Osteoblast (primary cell): ENCODE data around the gene ASF1B. TPM values are rescaled to one million over a fixed set of nuclear protein-coding genes. Genes with fewer than 3 reads are reported as not detected.
A peak's percentile ranks its signal among the peaks of the same experiment; 100 is the strongest.

Source experiments
- DNase-seq: peaks from one replicate; pipeline ENCODE4 v3.0.0; 2011; ENCODE audit warnings: low spot score, mixed read lengths; ENCODE audit not compliant: insufficient read length; ENCODE audit errors: missing footprints
- H2AFZ ChIP-seq: 2 replicates; pipeline ENCODE4 v1.6.0; 2011; ENCODE audit warnings: mild to moderate bottlenecking, low read length
- H3K27ac ChIP-seq: 2 replicates; pipeline ENCODE4 v1.5.1; 2011; ENCODE audit warnings: mild to moderate bottlenecking, low read depth, low read length, moderate library complexity
- H3K27me3 ChIP-seq: 2 replicates; pipeline ENCODE4 v1.6.0; 2012; ENCODE audit warnings: mild to moderate bottlenecking, control low read depth, inconsistent platforms, low read length, moderate library complexity; ENCODE audit not compliant: insufficient read depth
- H3K36me3 ChIP-seq: 2 replicates; pipeline ENCODE4 v1.5.1; 2011; ENCODE audit warnings: mild to moderate bottlenecking, low read length, control low read depth, moderate library complexity; ENCODE audit not compliant: insufficient read depth
- H3K4me1 ChIP-seq: 2 replicates; pipeline ENCODE4 v1.5.1; 2011; ENCODE audit warnings: mild to moderate bottlenecking, low read length, control low read depth, moderate library complexity; ENCODE audit not compliant: insufficient read depth
- H3K4me2 ChIP-seq: 2 replicates; pipeline ENCODE4 v1.6.0; 2011; ENCODE audit warnings: mild to moderate bottlenecking, low read length; ENCODE audit not compliant: insufficient read depth
- H3K4me3 ChIP-seq: fragments of 200-600 bp; sonication (generic); 3 replicates; pipeline ENCODE4 v1.5.1; 2012; ENCODE audit warnings: mild to moderate bottlenecking, low read length, inconsistent platforms; ENCODE audit not compliant: insufficient read depth
- H3K79me2 ChIP-seq: 2 replicates; pipeline ENCODE4 v1.6.0; 2012; ENCODE audit warnings: mild to moderate bottlenecking, low read length, control low read depth, inconsistent platforms; ENCODE audit not compliant: insufficient read depth
- H3K9me3 ChIP-seq: 2 replicates; pipeline ENCODE4 v1.5.1; 2011; ENCODE audit warnings: low read depth, low read length, control low read depth
- H4K20me1 ChIP-seq: 2 replicates; pipeline ENCODE4 v1.6.0; 2012; ENCODE audit warnings: mild to moderate bottlenecking, low read length, control low read depth; ENCODE audit not compliant: insufficient read depth
- total RNA-seq: library from RNA; depleted of rRNA; stranded (reverse); fragments of >200 nt; gene quantifications from 2 replicates; pipeline ENCODE4 v1.2.3, GENCODE V29; 2012
- TF ChIP-seq, protein P1 (sequence below): IDR thresholded peaks from 2 replicates; pipeline ENCODE4 v1.5.1; 2011; ENCODE audit warnings: mild to moderate bottlenecking, low read depth, low read length, moderate library complexity; ENCODE audit errors: extremely low read depth

ASF1B gene
- total RNA-seq, 1 donor, result 1.1 TPM

DNA sequence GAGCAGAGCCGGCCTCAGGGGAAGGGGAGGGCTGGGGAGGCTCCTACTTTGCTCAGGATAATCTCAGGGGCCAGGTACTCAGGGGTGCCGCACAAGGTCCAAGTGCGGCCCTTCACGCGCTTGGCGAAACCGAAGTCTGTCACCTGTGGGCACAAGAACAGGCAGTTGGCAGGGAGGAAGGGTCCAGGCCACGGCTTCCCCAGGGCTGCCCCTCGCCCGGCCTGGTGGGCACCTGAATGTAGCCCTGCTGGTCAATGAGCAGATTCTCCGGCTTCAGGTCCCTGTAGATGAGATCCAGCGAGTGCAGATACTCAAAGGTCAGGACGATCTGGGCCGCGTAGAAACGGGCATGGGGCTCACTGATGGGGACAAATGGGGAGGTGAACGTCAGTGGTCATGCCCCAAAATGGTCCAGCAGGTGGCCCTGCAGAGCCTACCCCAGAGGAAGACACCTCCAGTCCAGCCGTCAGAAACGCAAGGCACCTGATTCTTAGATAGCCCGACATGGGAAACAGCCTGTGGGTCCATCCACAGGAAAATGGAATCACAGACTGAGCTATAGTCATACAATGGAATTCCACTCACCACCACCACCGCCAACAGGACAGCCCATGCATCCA is 38.7 kb downstream of the ASF1B start:
- H3K27me3 ChIP-seq, result no peaks in the 10 kb centered on the region
- H3K27ac ChIP-seq, result no peak overlapping the region
- peaks cover 6% of the 10 kb centered on the region for H3K9me3 ChIP-seq
- DNase-seq, result peak; percentile 73
- H3K4me2 ChIP-seq, result no peak overlapping the region
- TF ChIP-seq, protein P1, sequence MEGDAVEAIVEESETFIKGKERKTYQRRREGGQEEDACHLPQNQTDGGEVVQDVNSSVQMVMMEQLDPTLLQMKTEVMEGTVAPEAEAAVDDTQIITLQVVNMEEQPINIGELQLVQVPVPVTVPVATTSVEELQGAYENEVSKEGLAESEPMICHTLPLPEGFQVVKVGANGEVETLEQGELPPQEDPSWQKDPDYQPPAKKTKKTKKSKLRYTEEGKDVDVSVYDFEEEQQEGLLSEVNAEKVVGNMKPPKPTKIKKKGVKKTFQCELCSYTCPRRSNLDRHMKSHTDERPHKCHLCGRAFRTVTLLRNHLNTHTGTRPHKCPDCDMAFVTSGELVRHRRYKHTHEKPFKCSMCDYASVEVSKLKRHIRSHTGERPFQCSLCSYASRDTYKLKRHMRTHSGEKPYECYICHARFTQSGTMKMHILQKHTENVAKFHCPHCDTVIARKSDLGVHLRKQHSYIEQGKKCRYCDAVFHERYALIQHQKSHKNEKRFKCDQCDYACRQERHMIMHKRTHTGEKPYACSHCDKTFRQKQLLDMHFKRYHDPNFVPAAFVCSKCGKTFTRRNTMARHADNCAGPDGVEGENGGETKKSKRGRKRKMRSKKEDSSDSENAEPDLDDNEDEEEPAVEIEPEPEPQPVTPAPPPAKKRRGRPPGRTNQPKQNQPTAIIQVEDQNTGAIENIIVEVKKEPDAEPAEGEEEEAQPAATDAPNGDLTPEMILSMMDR, result peak; percentile 26
- no peak overlapping the region for H3K4me3 ChIP-seq
- H2AFZ ChIP-seq, result no peak overlapping the region
- H4K20me1 ChIP-seq, result no peaks in the 10 kb centered on the region
- H3K4me1 ChIP-seq, result peaks cover 8% of the 10 kb centered on the region
- no peaks in the 10 kb centered on the region for H3K79me2 ChIP-seq
- peaks cover 44% of the 10 kb centered on the region for H3K36me3 ChIP-seq

DNA sequence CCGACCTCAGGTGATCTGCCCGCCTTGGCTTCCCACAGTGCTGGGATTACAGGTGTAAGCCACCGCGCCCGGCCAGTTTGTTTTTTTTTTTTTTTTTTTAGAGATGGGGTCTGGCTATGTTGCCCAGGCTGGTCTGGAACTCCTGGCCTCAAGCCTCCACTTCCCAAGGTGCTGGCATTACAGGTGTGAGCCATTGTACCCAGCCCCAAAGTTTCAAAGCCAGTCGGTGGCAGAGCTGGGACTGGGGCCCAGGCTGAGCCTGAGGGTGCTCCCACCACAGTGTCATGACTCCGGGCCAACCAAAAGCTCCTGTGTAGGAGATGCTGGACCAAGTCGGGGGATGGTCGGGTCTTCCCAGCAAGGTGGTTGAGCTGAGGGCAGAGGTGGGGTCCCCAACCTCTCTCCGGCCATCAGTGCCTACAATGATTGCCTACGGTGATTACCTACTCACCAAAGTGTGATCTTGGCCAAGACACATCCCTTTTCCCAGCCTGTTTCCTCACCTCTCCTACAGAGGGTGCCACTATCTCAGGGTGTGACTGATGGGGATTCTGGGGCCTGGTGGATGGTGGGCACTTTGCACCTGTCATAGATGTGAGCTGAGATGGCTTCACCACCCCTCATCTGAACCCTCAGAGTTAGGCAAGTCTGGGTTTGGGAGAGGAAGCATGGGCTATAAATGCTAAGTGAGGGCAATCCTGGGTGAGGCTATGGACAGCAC is 40.0 kb downstream of the ASF1B start:
- peaks cover 6% of the 10 kb centered on the region for H3K9me3 ChIP-seq

DNA sequence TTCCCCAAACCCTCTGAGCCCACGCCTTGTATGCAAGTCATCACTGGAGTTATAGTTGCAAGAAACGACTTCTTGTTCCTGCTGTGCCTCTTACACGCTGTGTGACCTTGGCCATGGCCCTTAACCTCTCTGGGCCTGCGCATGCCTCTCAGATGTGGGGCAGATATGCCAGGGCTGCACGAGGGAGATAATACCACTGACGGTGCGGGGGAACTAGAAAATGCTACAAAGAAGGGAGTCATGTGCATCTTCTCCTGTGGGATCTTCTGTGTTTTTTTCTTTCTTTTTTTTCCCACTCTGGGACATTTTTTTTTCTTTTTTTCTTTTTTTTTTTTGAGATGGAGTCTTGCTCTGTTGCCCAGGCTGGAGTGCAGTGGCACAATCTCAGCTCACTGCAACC is 41.5 kb downstream of the ASF1B start:
- TF ChIP-seq, protein P1, result no peak
- H3K27me3 ChIP-seq, result no peaks in the 10 kb centered on the region
- no peaks in the 10 kb centered on the region for H3K79me2 ChIP-seq
- no peaks in the 10 kb centered on the region for H4K20me1 ChIP-seq
- H3K4me1 ChIP-seq, result peaks cover 6% of the 10 kb centered on the region
- peaks cover 24% of the 10 kb centered on the region for H3K36me3 ChIP-seq
- H2AFZ ChIP-seq, result no peak overlapping the region
- H3K9me3 ChIP-seq, result peaks cover 6% of the 10 kb centered on the region
- H3K27ac ChIP-seq, result no peak overlapping the region
- DNase-seq, result peak; percentile 14
- H3K4me3 ChIP-seq, result no peak overlapping the region
- H3K4me2 ChIP-seq, result no peak overlapping the region

More for the DNA sequence above, 40.0 kb downstream of the ASF1B start:
- no peak overlapping the region for H3K4me3 ChIP-seq
- H3K4me1 ChIP-seq, result peaks cover 6% of the 10 kb centered on the region
- no peak overlapping the region for H3K27ac ChIP-seq
- DNase-seq, result peak; percentile 57
- H4K20me1 ChIP-seq, result no peaks in the 10 kb centered on the region
- no peaks in the 10 kb centered on the region for H3K27me3 ChIP-seq
- H3K36me3 ChIP-seq, result peaks cover 36% of the 10 kb centered on the region
- TF ChIP-seq, protein P1, result peak; percentile 13
- no peak overlapping the region for H2AFZ ChIP-seq
- no peak overlapping the region for H3K4me2 ChIP-seq
- no peaks in the 10 kb centered on the region for H3K79me2 ChIP-seq

DNA sequence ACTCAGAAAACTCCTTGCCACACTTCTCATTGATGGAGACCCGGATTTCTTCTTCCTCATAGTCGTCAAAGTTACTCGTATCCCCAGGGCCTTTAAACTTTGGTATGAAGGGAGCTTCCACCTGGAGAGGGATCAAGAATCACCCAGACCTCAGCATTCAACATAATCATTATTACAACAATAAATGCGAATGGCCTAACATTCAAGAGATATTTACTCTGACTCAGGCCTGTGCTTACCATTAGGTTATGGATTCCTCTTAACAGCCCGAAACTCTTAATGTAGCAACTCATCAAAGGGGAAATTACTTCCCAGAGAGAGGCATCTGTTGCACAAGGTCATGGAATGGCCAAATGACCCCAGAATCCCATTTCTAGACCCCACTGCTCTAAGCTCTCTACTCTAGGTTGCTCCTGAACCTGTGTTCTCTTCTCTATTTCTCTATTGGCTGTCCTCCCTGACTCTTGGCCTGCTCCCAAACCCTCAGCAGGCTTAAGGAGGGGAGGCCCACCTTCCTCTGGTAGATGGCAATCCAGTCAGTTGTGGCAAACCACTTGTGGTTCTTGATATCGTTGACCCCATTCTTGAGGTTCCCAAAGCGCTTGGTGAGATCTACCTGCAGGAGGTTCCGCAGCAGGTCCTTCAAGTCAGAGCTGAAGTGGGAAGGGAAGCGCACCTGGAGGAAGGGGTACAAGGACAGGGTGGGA is 43.1 kb downstream of the ASF1B start:
- TF ChIP-seq, protein P1, result no peak
- H3K4me2 ChIP-seq, result no peak overlapping the region
- no peak overlapping the region for H3K4me3 ChIP-seq

More for the DNA sequence above, 43.1 kb downstream of the ASF1B start:
- Histone ChIP-seq H3K4me1 (peaks cover 6% of the 10 kb centered on the region), H3K27me3 (no peaks in the 10 kb centered on the region), H4K20me1 (peaks cover 11% of the 10 kb centered on the region), H3K9me3 (peaks cover 6% of the 10 kb centered on the region), H3K79me2 (no peaks in the 10 kb centered on the region), H3K36me3 (peaks cover 29% of the 10 kb centered on the region), H2AFZ (no peak overlapping the region), H3K27ac (no peak overlapping the region)
- peak; percentile 55 for DNase-seq
